ENCODE results near the gene CDON. TPM values are rescaled to one million over a fixed set of nuclear protein-coding genes. Genes with fewer than 3 reads are reported as not detected.

The CDON gene
- total RNA-seq, 5 donors from 2014 or later (not counting 1 experiment from before 2014, with no cell fraction given): 1.7 to 5.0 (median 2.7) TPM

- POLR2A ChIA-PET: interaction anchor here in 1 of 2 donors (0.5 kb wide), 1 partner anchor 1489 kb away, joined by 4 read pairs; no protein-coding TSS in a partner anchor
- no peaks in the 10 kb centered on the region for H3K36me3 Mint-ChIP-seq
- H3K4me3 Mint-ChIP-seq: no peak overlapping the region
- no peak overlapping the region for H3K27ac Mint-ChIP-seq
- H3K27ac ChIP-seq (ENCODE audit: low read length): no peak overlapping the region
- H3K27me3 Mint-ChIP-seq: peaks cover 0 to 4% of the 10 kb centered on the region in 2 donors
- CTCF ChIA-PET: no interaction called here
- H3K4me3 ChIP-seq (ENCODE audit: control insufficient read depth in 1 of 2, extremely low read depth in 1 of 2, low read length in 1 of 2): no peak overlapping the region
- no peaks in the 10 kb centered on the region for H3K9me3 Mint-ChIP-seq
- H3K9me3 ChIP-seq: no peaks in the 10 kb centered on the region
- H3K27me3 ChIP-seq (replicated peaks in 1 of 2; ENCODE audit: control insufficient read depth in 2 of 2, extremely low read depth in 1 of 2, insufficient read depth in 2 of 2, low read length in 1 of 2): no peaks in the 10 kb centered on the region
- no peak for DNase-seq
- WGBS (ENCODE audit: insufficient coverage): 100% methylated on average over 1 of the region's 1 CpG
- ATAC-seq (replicated peaks in 1 of 4): no peak
- H3K4me1 Mint-ChIP-seq: no peaks in the 10 kb centered on the region
- no peaks in the 10 kb centered on the region for H3K4me1 ChIP-seq (ENCODE audit: control insufficient read depth in 1 of 2, extremely low read depth in 1 of 2, insufficient read depth in 2 of 2, low read length in 2 of 2)
- H3K36me3 ChIP-seq (ENCODE audit: control insufficient read depth in 2 of 2, extremely low read depth in 1 of 2, insufficient read depth in 1 of 2, low read length in 1 of 2): no peaks in the 10 kb centered on the region
Observed at GRCh38 chr11:126025822-126026221, 36.8 kb downstream of the CDON start.

GRCh38 chr11:126024123-126024522 is 38.5 kb downstream of the CDON start:
- DNase-seq: no peak
- CTCF ChIA-PET: no interaction called here
- H3K27ac Mint-ChIP-seq: no peak overlapping the region
- 96% methylated on average over 5 of the region's 5 CpGs for WGBS (ENCODE audit: insufficient coverage)
- no peak overlapping the region for H3K4me3 Mint-ChIP-seq
- H3K27me3 Mint-ChIP-seq: no peaks in the 10 kb centered on the region
- H3K9me3 Mint-ChIP-seq: no peaks in the 10 kb centered on the region
- POLR2A ChIA-PET: no interaction called here
- Histone ChIP-seq H3K4me3 (ENCODE audit: control insufficient read depth in 1 of 2, extremely low read depth in 1 of 2, low read length in 1 of 2) (no peak overlapping the region), H3K4me1 (ENCODE audit: control insufficient read depth in 1 of 2, extremely low read depth in 1 of 2, insufficient read depth in 2 of 2, low read length in 2 of 2) (no peaks in the 10 kb centered on the region), H3K27ac (ENCODE audit: low read length) (no peak overlapping the region), H3K9me3 (no peaks in the 10 kb centered on the region), H3K36me3 (ENCODE audit: control insufficient read depth in 2 of 2, extremely low read depth in 1 of 2, insufficient read depth in 1 of 2, low read length in 1 of 2) (no peaks in the 10 kb centered on the region), H3K27me3 (replicated peaks in 1 of 2; ENCODE audit: control insufficient read depth in 2 of 2, extremely low read depth in 1 of 2, insufficient read depth in 2 of 2, low read length in 1 of 2) (no peaks in the 10 kb centered on the region)
- H3K4me1 Mint-ChIP-seq: no peaks in the 10 kb centered on the region
- H3K36me3 Mint-ChIP-seq: peaks cover 4% of the 10 kb centered on the region
- no peak for ATAC-seq (replicated peaks in 1 of 4)

- Mint-ChIP-seq H3K9me3 (no peaks in the 10 kb centered on the region), H3K27ac (no peak overlapping the region), H3K36me3 (peaks cover 18% of the 10 kb centered on the region), H3K27me3 (no peaks in the 10 kb centered on the region), H3K4me1 (no peaks in the 10 kb centered on the region), H3K4me3 (no peak overlapping the region)
- no peaks in the 10 kb centered on the region for H3K9me3 ChIP-seq
- H3K27ac ChIP-seq (ENCODE audit: low read length): no peak overlapping the region
- H3K4me1 ChIP-seq (ENCODE audit: control insufficient read depth in 1 of 2, extremely low read depth in 1 of 2, insufficient read depth in 2 of 2, low read length in 2 of 2): no peaks in the 10 kb centered on the region
- ChIA-PET CTCF (no interaction called here), POLR2A (interaction anchor here in 1 of 2 donors (0.6 kb wide), 1 partner anchor 56 kb away, joined by 3 read pairs; no protein-coding TSS in a partner anchor)
- no CpG with 5 or more reads among the region's 2 CpGs for WGBS (ENCODE audit: insufficient coverage)
- ATAC-seq (replicated peaks in 1 of 4): no peak
- no peak for DNase-seq
- no peaks in the 10 kb centered on the region for H3K27me3 ChIP-seq (replicated peaks in 1 of 2; ENCODE audit: control insufficient read depth in 2 of 2, extremely low read depth in 1 of 2, insufficient read depth in 2 of 2, low read length in 1 of 2)
- peaks cover 0 to 4% of the 10 kb centered on the region in 2 donors for H3K36me3 ChIP-seq (ENCODE audit: control insufficient read depth in 2 of 2, extremely low read depth in 1 of 2, insufficient read depth in 1 of 2, low read length in 1 of 2)
- no peak overlapping the region for H3K4me3 ChIP-seq (ENCODE audit: control insufficient read depth in 1 of 2, extremely low read depth in 1 of 2, low read length in 1 of 2)
Observed at GRCh38 chr11:126012852-126013251, 49.8 kb downstream of the CDON start.

- H3K27ac Mint-ChIP-seq: no peak overlapping the region
- no peaks in the 10 kb centered on the region for H3K27me3 ChIP-seq (replicated peaks in 1 of 2; ENCODE audit: control insufficient read depth in 2 of 2, extremely low read depth in 1 of 2, insufficient read depth in 2 of 2, low read length in 1 of 2)
- DNase-seq: no peak
- no peaks in the 10 kb centered on the region for H3K4me1 Mint-ChIP-seq
- no peaks in the 10 kb centered on the region for H3K4me1 ChIP-seq (ENCODE audit: control insufficient read depth in 1 of 2, extremely low read depth in 1 of 2, insufficient read depth in 2 of 2, low read length in 2 of 2)
- ChIA-PET CTCF (no interaction called here), POLR2A (no interaction called here)
- no CpG with 5 or more reads among the region's 4 CpGs for WGBS (ENCODE audit: insufficient coverage)
- H3K36me3 ChIP-seq (ENCODE audit: control insufficient read depth in 2 of 2, extremely low read depth in 1 of 2, insufficient read depth in 1 of 2, low read length in 1 of 2): peaks cover 0 to 4% of the 10 kb centered on the region in 2 donors
- no peak overlapping the region for H3K27ac ChIP-seq (ENCODE audit: low read length)
- H3K4me3 ChIP-seq (ENCODE audit: control insufficient read depth in 1 of 2, extremely low read depth in 1 of 2, low read length in 1 of 2): no peak overlapping the region
- H3K9me3 Mint-ChIP-seq: no peaks in the 10 kb centered on the region
- no peaks in the 10 kb centered on the region for H3K27me3 Mint-ChIP-seq
- no peak for ATAC-seq (replicated peaks in 1 of 4)
- H3K9me3 ChIP-seq: no peaks in the 10 kb centered on the region
- H3K36me3 Mint-ChIP-seq: peaks cover 10% of the 10 kb centered on the region
- H3K4me3 Mint-ChIP-seq: no peak overlapping the region
Observed at GRCh38 chr11:126011754-126012153, 50.9 kb downstream of the CDON start.

- ChIA-PET POLR2A (no interaction called here), CTCF (no interaction called here)
- no peak overlapping the region for H3K4me3 ChIP-seq (ENCODE audit: control insufficient read depth in 1 of 2, extremely low read depth in 1 of 2, low read length in 1 of 2)
- 100% methylated on average over 1 of the region's 3 CpGs for WGBS (ENCODE audit: insufficient coverage)
- no peaks in the 10 kb centered on the region for H3K4me1 ChIP-seq (ENCODE audit: control insufficient read depth in 1 of 2, extremely low read depth in 1 of 2, insufficient read depth in 2 of 2, low read length in 2 of 2)
- Mint-ChIP-seq H3K4me3 (no peak overlapping the region), H3K27ac (no peak overlapping the region), H3K4me1 (no peaks in the 10 kb centered on the region), H3K9me3 (no peaks in the 10 kb centered on the region), H3K36me3 (peaks cover 7% of the 10 kb centered on the region), H3K27me3 (no peaks in the 10 kb centered on the region)
- no peaks in the 10 kb centered on the region for H3K27me3 ChIP-seq (replicated peaks in 1 of 2; ENCODE audit: control insufficient read depth in 2 of 2, extremely low read depth in 1 of 2, insufficient read depth in 2 of 2, low read length in 1 of 2)
- H3K36me3 ChIP-seq (ENCODE audit: control insufficient read depth in 2 of 2, extremely low read depth in 1 of 2, insufficient read depth in 1 of 2, low read length in 1 of 2): peaks cover 0 to 4% of the 10 kb centered on the region in 2 donors
- H3K9me3 ChIP-seq: no peaks in the 10 kb centered on the region
- DNase-seq (no peak), ATAC-seq (replicated peaks in 1 of 4) (no peak)
- H3K27ac ChIP-seq (ENCODE audit: low read length): no peak overlapping the region
Observed at GRCh38 chr11:126011265-126011664, 51.4 kb downstream of the CDON start.

GRCh38 chr11:126008956-126009355 is 53.7 kb downstream of the CDON start:
- Histone ChIP-seq H3K36me3 (ENCODE audit: control insufficient read depth in 2 of 2, extremely low read depth in 1 of 2, insufficient read depth in 1 of 2, low read length in 1 of 2) (no peaks in the 10 kb centered on the region), H3K27me3 (replicated peaks in 1 of 2; ENCODE audit: control insufficient read depth in 2 of 2, extremely low read depth in 1 of 2, insufficient read depth in 2 of 2, low read length in 1 of 2) (no peaks in the 10 kb centered on the region), H3K4me3 (ENCODE audit: control insufficient read depth in 1 of 2, extremely low read depth in 1 of 2, low read length in 1 of 2) (no peak overlapping the region), H3K27ac (ENCODE audit: low read length) (no peak overlapping the region), H3K9me3 (no peaks in the 10 kb centered on the region), H3K4me1 (ENCODE audit: control insufficient read depth in 1 of 2, extremely low read depth in 1 of 2, insufficient read depth in 2 of 2, low read length in 2 of 2) (no peaks in the 10 kb centered on the region)
- 60% methylated on average over 2 of the region's 8 CpGs for WGBS (ENCODE audit: insufficient coverage)
- H3K27me3 Mint-ChIP-seq: no peaks in the 10 kb centered on the region
- no peak overlapping the region for H3K4me3 Mint-ChIP-seq
- no peak overlapping the region for H3K27ac Mint-ChIP-seq
- H3K9me3 Mint-ChIP-seq: no peaks in the 10 kb centered on the region
- H3K4me1 Mint-ChIP-seq: no peaks in the 10 kb centered on the region
- no peaks in the 10 kb centered on the region for H3K36me3 Mint-ChIP-seq
- no peak for ATAC-seq (replicated peaks in 1 of 4)
- POLR2A ChIA-PET: no interaction called here
- DNase-seq: no peak
- CTCF ChIA-PET: no interaction called here

- POLR2A ChIA-PET: no interaction called here
- no peaks in the 10 kb centered on the region for H3K4me1 ChIP-seq (ENCODE audit: control insufficient read depth in 1 of 2, extremely low read depth in 1 of 2, insufficient read depth in 2 of 2, low read length in 2 of 2)
- Mint-ChIP-seq H3K27me3 (no peaks in the 10 kb centered on the region), H3K4me1 (no peaks in the 10 kb centered on the region), H3K27ac (no peak overlapping the region), H3K9me3 (no peaks in the 10 kb centered on the region), H3K4me3 (no peak overlapping the region), H3K36me3 (peaks cover 4% of the 10 kb centered on the region)
- no peaks in the 10 kb centered on the region for H3K9me3 ChIP-seq
- H3K27ac ChIP-seq (ENCODE audit: low read length): no peak overlapping the region
- CTCF ChIA-PET: no interaction called here
- whole genome bisulfite sequencing (ENCODE audit: insufficient coverage): 89% methylated on average over 2 of the region's 3 CpGs
- H3K36me3 ChIP-seq (ENCODE audit: control insufficient read depth in 2 of 2, extremely low read depth in 1 of 2, insufficient read depth in 1 of 2, low read length in 1 of 2): no peaks in the 10 kb centered on the region
- H3K27me3 ChIP-seq (replicated peaks in 1 of 2; ENCODE audit: control insufficient read depth in 2 of 2, extremely low read depth in 1 of 2, insufficient read depth in 2 of 2, low read length in 1 of 2): no peaks in the 10 kb centered on the region
- no peak overlapping the region for H3K4me3 ChIP-seq (ENCODE audit: control insufficient read depth in 1 of 2, extremely low read depth in 1 of 2, low read length in 1 of 2)
- DNase-seq (no peak), ATAC-seq (replicated peaks in 1 of 4) (no peak)
Observed at GRCh38 chr11:126007238-126007637, 55.4 kb downstream of the CDON start.

Measured in T-cell (primary cell).